HG03108 (cell line): Measurements from ENCODE around the gene NLGN4Y.

Source experiments
- ATAC-seq: cut with Tn5 transposase; IDR thresholded peaks from one replicate; pipeline ENCODE4 v1.9.1; 2021; ENCODE audit warnings: moderate library complexity; ENCODE audit not compliant: unreplicated experiment

Gene NLGN4Y

DNA sequence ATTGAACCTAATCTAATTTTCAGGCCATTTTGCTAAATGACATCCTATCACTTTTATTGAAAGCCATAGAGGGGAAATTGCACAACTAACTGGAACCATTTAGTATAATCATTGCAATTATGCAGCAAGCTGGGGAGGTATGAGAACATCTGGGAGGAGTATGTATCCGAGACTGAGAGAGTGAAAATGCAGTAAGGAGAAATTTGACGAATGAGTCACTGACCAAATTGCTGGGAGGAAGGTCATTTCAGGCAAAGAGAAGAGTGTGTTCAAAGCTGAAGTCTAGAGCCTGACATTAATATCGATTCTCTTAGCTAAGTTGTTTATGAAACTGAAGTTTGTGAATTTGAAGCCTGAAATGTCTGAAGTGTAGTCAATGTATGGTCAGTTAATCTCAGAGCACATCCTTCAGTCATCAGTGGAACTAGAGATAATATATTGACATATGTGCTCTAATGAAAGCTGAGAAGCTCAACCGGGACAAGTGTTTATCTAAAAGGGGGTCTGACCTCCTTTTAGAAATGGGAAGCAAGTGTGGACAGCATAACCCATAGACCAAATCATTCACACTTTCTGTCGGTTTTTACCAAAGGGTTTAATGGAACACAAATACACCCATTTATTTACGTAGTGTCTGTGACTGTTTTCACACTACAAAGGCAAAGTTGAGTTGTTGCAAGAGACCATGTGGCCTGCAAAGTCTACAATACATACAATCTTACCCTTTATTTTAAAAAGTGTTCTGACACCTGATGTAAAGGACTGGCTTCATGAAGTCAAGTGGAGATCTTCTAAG lies 120.0 kb downstream of the NLGN4Y start:
- ATAC-seq = no peak

GRCh38 chrY:14679181-14679580 lies 154.9 kb downstream of the NLGN4Y start:
- ATAC-seq = no peak

GRCh38 chrY:14694543-14694942 lies 170.2 kb downstream of the NLGN4Y start:
- ATAC-seq = no peak

DNA sequence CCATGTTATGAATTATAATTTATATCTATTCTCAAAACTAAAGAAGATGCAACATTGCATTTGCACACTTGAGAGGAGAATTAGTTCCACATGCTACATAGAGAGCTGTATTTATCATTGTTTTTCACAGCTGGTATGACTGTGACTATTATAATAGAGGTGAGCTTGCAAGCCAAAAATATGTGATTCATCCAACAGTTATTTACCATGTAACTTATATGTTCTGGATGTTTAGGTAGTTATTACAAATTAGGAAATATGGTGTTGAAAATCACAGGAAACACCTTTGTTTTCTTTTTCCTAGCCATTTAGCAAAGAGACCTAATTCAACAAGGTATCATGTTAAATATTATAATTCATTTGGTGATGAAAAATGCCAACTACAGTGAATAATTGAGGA lies 183.8 kb downstream of the NLGN4Y start:
- no peak for ATAC-seq

DNA sequence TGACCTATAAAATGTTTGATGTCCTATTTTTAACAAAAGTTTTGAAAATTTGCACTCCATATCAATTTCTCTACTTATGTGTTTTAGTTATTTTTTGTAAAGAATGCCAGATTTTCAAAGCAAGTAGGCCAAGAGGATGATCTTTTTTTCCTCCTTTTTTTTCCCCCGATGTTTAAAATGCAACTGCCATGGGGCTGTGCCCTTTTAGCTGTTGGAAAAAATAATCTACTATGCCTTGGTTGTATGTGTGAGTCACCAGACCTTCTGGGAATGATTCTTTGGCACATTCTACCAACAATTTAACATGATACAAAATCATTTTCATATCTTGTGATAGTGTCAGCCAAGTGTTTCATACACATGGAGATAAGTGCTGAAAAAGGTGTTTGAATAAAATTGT lies 217.3 kb downstream of the NLGN4Y start:
- ATAC-seq = no peak

GRCh38 chrY:14748329-14748728 lies 224.0 kb downstream of the NLGN4Y start:
- no peak for ATAC-seq

- ATAC-seq = no peak
These were observed 231.2 kb downstream of the NLGN4Y start for GRCh38 chrY:14755571-14755970.

- no peak for ATAC-seq
These were observed 238.6 kb downstream of the NLGN4Y start for GRCh38 chrY:14762903-14763302.

- no peak for ATAC-seq
These were observed 239.3 kb downstream of the NLGN4Y start for GRCh38 chrY:14763600-14763999.

- no peak for ATAC-seq
These were observed 253.9 kb downstream of the NLGN4Y start for GRCh38 chrY:14778208-14778607.

- no peak for ATAC-seq
These were observed 268.8 kb downstream of the NLGN4Y start for GRCh38 chrY:14793104-14793503.

DNA sequence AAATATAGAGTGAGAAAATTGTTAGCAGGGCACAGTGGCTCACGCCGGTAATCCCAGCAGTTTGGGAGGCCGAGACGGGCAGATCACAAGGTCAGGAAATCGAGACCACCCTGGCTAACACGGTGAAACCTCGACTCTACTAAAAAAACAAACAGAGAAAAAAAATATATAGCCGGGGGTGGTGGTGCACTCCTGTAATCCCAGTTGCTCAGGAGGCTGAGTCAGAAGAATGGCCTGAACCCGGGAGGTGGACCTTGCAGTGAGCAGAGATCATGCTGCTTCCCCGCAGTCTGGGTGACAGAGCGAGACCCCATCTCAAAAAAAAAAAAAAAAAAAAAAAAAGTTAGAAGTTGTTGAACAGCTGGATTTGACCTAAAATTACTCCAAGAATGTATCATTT lies 269.3 kb downstream of the NLGN4Y start:
- no peak for ATAC-seq

GRCh38 chrY:14798010-14798409 lies 273.7 kb downstream of the NLGN4Y start:
- no peak for ATAC-seq

- ATAC-seq = no peak
These were observed 276.8 kb downstream of the NLGN4Y start for GRCh38 chrY:14801096-14801495.

- ATAC-seq = no peak
These were observed 277.8 kb downstream of the NLGN4Y start for GRCh38 chrY:14802125-14802524.

- no peak for ATAC-seq
These were observed 279.7 kb downstream of the NLGN4Y start for GRCh38 chrY:14804041-14804440.

GRCh38 chrY:14818452-14818851 lies 294.1 kb downstream of the NLGN4Y start:
- ATAC-seq = no peak

DNA sequence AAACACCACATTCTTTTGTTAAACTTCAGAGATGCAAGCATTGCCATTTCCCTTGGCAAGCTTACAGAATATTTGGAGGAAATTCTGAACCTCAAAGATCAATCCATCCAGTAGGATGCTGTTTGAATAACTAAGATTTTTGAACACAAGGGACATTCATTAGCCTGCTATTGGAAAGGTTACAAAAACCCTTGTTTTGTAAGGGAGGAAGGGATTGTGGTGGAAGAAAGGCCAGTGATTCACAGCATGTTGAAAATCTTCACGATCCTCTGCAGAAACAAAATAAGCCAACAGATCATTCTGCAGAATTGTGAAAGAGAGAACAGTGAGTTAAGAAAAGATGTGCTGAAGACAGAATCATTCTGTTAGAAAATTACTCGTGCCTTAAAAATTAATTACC lies 297.9 kb downstream of the NLGN4Y start:
- ATAC-seq = no peak

DNA sequence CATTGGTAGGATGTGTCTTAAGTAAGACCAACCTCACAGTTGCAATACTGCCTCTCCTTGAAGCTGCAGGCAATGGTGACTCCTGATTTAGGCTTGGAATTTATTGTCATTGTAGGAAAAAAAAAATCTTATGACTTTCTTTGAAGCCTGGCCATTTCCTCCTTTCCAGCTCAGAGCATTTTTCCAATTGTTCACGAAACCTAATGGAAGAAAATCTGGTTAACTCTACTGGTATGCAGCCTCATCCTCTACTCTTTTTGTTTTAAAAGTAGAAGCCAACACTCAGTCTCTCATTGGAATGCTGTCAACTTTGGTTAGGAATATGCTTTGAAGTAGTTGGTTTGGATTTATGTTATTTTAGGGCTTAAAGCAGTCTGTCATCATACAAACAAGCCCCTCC lies 298.6 kb downstream of the NLGN4Y start:
- ATAC-seq = no peak

DNA sequence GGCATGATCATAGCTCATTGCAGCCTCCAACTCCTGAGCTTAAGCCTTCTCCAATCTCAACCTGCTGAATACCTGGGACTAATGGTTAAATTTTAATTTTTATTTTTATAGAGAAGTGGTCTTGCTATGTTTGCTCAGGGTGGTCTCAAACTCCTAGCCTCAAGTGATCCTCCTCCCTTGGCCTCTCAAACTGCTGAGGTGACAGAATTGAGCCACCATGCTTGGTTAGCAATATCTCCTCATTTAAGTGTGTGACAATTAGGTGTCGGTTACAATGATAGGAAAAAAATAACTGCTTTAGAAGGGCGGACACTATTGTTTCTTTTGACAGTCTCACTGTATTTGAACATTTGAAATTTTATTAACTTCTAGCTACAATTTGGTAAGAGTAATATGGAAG lies 300.3 kb downstream of the NLGN4Y start:
- ATAC-seq = no peak

- no peak for ATAC-seq
These were observed 301.4 kb downstream of the NLGN4Y start for GRCh38 chrY:14825728-14826127.

DNA sequence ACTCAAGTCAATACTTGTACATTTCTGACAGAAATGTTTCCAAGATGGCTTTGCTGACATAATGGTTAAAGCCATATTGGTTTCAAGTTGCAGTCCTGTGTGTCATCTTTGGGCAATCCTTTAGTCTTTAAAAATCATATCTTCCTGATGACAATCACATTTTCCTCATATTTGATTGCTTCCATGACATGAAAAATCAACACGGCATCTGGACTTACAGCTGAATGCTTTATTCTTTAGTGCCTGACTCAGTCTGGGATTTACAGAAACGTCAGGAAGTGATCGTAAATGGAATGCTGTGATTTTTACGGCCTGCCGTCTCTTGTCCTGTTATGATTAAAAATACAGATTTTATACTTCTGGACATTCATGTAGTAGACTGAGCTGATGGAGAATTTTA lies 304.2 kb downstream of the NLGN4Y start:
- ATAC-seq = no peak

DNA sequence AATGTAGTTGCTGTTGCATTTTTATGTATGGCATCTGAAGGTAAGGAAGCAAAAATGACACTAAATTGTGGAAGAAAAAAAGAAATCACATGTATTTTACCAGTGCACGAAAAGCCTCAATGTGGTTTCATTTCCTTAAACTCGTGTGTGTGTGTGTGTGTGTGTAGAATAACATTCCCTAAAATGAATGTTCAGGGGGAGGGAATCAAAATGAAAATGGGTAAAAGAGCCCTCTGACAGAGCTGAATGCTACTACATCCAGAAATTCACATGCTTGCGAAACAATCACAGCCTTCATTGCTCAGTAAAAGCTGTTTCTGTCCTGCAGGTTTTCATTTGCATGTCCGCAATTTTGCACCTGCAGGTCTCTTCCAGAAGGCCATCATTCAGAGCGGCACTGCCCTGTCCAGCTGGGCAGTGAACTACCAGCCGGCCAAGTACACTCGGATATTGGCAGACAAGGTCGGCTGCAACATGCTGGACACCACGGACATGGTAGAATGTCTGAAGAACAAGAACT lies 305.1 kb downstream of the NLGN4Y start:
- ATAC-seq = no peak
